GM21576 (cell line): ENCODE data around the gene DYNC1H1.

Source experiments
- ATAC-seq: cut with Tn5 transposase; IDR thresholded peaks from one replicate; pipeline ENCODE4 v1.9.1; 2021; ENCODE audit warnings: mild to moderate bottlenecking, moderate library complexity; ENCODE audit not compliant: unreplicated experiment

DYNC1H1 gene

GRCh38 chr14:102029956-102030355 is 65.6 kb downstream of the DYNC1H1 start:
- no peak for ATAC-seq

- ATAC-seq = no peak
These were observed 68.9 kb downstream of the DYNC1H1 start for GRCh38 chr14:102033241-102033640.

- no peak for ATAC-seq
These were observed 69.9 kb downstream of the DYNC1H1 start for GRCh38 chr14:102034301-102034700.

- no peak for ATAC-seq
These were observed 71.5 kb downstream of the DYNC1H1 start for GRCh38 chr14:102035914-102036313.

GRCh38 chr14:102037686-102038085 is 73.3 kb downstream of the DYNC1H1 start:
- ATAC-seq = no peak

- no peak for ATAC-seq
These were observed 74.8 kb downstream of the DYNC1H1 start for GRCh38 chr14:102039157-102039556.

- ATAC-seq = no peak
These were observed 75.8 kb downstream of the DYNC1H1 start for GRCh38 chr14:102040153-102040552.

GRCh38 chr14:102042699-102043098 is 78.3 kb downstream of the DYNC1H1 start:
- ATAC-seq = no peak

GRCh38 chr14:102043251-102044025 is 79.1 kb downstream of the DYNC1H1 start:
- ATAC-seq = no peak

- no peak for ATAC-seq
These were observed 80.2 kb downstream of the DYNC1H1 start for GRCh38 chr14:102044566-102044965.

- ATAC-seq = no peak
These were observed 82.2 kb downstream of the DYNC1H1 start for GRCh38 chr14:102046337-102047278.

GRCh38 chr14:102047808-102048540 is 83.6 kb downstream of the DYNC1H1 start:
- ATAC-seq = no peak

GRCh38 chr14:102049258-102050025 is 85.1 kb downstream of the DYNC1H1 start:
- no peak for ATAC-seq

- no peak for ATAC-seq
These were observed 85.6 kb downstream of the DYNC1H1 start for GRCh38 chr14:102050026-102050405.

- no peak for ATAC-seq
These were observed 86.3 kb downstream of the DYNC1H1 start for GRCh38 chr14:102050625-102051024.

GRCh38 chr14:102052522-102052921 is 88.1 kb downstream of the DYNC1H1 start:
- no peak for ATAC-seq

- no peak for ATAC-seq
These were observed 91.0 kb downstream of the DYNC1H1 start for GRCh38 chr14:102055181-102055901.

GRCh38 chr14:102056694-102057442 is 92.5 kb downstream of the DYNC1H1 start:
- no peak for ATAC-seq

GRCh38 chr14:102057480-102058114 is 93.2 kb downstream of the DYNC1H1 start:
- ATAC-seq = no peak
